MM.1S (cell line): Measurements from ENCODE around the gene KCNG2.

ENCODE experiments used
- EZH2 ChIP-seq: fragments of 300-600 bp; sonication (generic); optimal IDR thresholded peaks from 2 replicates; pipeline ENCODE3; 2017; ENCODE audit warnings: low read depth, mild to moderate bottlenecking, antibody characterized with exemption, low read length, mixed read lengths
- EZH2phosphoT487 ChIP-seq: fragments of 300-600 bp; sonication (generic); IDR thresholded peaks from 2 replicates; pipeline ENCODE4 v1.6.1; 2018; ENCODE audit warnings: antibody characterized with exemption, low read length
- TF ChIP-seq, protein P1 (sequence below): fragments of 300-600 bp; sonication (generic); IDR thresholded peaks from 2 replicates; pipeline ENCODE4 v1.5.1; 2016; ENCODE audit warnings: antibody characterized with exemption, low read length, mixed read lengths

DNA sequence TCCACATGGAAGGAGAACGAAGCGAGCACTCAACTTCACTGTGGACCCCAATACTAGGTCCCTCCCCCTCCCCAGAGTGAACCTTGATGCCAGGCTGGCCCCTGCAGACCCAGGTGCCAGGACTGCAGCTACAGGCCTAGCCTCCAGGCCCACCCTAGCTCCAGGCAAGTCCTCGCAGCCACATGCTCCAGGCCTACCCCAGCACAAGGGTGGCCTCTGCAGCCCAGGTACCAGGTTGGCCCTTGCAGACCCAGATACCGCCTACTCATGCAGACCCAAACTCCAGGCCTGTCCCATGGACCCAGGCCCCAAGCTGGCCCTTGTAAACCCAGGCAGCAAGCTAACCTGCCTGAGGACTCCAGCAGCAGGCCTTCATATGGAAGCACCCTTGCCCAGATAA lies 44.2 kb downstream of the KCNG2 start:
- TF ChIP-seq, protein P1, sequence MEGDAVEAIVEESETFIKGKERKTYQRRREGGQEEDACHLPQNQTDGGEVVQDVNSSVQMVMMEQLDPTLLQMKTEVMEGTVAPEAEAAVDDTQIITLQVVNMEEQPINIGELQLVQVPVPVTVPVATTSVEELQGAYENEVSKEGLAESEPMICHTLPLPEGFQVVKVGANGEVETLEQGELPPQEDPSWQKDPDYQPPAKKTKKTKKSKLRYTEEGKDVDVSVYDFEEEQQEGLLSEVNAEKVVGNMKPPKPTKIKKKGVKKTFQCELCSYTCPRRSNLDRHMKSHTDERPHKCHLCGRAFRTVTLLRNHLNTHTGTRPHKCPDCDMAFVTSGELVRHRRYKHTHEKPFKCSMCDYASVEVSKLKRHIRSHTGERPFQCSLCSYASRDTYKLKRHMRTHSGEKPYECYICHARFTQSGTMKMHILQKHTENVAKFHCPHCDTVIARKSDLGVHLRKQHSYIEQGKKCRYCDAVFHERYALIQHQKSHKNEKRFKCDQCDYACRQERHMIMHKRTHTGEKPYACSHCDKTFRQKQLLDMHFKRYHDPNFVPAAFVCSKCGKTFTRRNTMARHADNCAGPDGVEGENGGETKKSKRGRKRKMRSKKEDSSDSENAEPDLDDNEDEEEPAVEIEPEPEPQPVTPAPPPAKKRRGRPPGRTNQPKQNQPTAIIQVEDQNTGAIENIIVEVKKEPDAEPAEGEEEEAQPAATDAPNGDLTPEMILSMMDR = no peak
- no peak for TF ChIP-seq EZH2
- no peak for TF ChIP-seq EZH2phosphoT487
